Inferior parietal cortex (tissue), 1 donor: ENCODE results near the gene SMARCD3.

Experiments used
- DNase-seq: peaks from one replicate; pipeline ENCODE4 v3.0.0-alpha.2; 2016; ENCODE audit errors: extremely low spot score

SMARCD3 gene

GRCh38 chr7:151236406-151236805 lies 12.1 kb downstream of the SMARCD3 start:
- DNase-seq, result no peak

DNA sequence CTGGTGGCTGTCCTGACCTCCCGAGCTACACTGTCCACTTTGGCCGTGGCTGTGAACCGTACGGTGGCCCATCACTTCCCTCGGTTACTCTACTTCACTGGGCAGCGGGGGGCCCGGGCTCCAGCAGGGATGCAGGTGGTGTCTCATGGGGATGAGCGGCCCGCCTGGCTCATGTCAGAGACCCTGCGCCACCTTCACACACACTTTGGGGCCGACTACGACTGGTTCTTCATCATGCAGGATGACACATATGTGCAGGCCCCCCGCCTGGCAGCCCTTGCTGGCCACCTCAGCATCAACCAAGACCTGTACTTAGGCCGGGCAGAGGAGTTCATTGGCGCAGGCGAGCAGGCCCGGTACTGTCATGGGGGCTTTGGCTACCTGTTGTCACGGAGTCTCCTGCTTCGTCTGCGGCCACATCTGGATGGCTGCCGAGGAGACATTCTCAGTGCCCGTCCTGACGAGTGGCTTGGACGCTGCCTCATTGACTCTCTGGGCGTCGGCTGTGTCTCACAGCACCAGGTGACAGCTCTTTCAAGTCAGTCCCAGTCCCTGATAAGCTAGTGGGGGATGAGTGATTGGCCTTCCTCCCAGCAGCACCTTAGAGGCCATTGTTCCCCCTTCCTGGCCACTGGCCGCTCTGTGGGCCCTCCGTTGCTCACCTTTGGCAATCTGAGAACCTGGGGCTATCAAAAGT lies 13.3 kb downstream of the SMARCD3 start:
- DNase-seq, result no peak

GRCh38 chr7:151233804-151234203 lies 14.7 kb downstream of the SMARCD3 start:
- DNase-seq, result no peak

DNA sequence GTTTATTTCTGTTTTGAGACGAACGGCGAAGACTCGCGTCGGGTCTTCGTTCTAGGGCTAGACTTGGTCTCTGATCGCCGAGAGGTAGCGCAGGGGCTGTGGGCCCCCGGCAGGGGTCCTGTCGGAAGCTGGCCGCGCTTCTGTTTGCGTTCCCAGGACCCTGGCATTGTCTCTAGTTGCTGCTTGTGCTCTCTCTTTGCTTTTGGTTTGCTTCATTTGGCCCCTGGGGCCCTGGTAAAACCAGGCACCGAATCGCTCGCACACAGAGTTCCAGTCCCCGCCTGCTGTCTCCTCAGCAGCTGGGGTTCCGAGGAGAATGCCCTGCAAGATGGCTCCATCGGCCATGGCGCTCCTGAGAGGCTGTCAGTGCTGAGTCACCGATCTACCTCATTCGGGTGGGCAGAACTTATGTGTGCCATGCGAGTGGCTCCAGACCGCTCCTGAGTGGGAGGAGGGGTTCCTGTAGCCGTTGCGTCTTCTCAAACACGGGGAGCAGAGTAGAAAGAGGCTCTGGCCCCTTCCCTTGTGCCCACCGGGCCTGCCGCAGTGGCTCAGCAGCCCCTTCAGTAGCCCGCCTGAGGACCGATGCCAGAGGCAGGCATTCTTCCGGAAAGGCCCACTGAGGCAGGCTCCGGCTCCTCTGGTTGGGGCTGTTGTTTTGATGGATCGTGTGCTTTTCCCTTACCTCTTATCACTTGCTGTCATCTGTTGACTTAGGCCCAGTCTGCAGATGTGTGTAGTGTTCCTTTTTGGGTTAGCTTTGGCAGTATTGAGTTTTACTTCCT lies 15.4 kb downstream of the SMARCD3 start:
- peak; percentile 53 for DNase-seq

DNA sequence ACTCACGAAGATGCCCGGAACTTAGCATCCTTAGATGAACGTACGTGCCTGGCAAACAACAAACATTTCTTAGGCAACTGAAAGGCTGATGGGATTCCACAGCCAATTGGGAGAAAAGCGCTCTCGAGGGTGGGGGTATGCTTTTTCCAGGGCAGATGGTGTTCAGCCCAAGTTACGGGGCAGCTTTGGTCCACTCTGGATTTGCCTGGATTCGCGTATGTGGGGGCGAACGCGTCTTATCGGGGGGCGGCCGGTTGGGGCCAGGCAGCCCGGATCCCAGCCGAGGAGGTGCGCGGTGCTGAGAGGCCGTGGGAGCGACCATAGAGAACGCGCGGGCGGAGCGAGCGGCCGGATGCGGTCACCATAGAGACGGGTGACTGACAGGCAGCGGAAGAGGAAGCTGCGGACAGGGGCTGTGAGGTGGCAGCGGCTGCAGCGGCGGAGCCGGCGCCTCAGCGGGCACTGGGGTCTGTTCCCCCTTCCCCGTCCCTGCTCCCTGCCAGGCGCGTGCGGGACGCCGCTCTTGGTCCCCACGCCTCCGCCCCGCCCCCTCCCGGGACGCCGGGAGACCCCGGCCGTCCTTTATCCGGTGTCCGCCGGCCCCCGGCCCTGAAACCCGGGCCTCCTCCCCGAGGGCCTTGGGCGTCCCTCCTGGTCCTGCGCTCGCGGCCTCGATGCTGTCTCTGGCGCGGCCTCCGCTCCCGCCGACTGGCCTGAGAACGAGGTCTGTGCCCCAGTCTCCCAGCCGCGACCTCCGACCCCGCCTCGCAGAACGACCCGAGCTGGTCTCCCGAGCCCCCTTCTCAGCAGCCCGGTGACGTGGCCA lies 16.2 kb downstream of the SMARCD3 start, which contains the start of gene CHPF2:
Gene CHPF2, plus strand, starts transcription at position 393 of the 826 bp plus-strand sequence. CDS start 1,529 bp downstream, outside the sequence.
- peak; percentile 88 for DNase-seq

DNA sequence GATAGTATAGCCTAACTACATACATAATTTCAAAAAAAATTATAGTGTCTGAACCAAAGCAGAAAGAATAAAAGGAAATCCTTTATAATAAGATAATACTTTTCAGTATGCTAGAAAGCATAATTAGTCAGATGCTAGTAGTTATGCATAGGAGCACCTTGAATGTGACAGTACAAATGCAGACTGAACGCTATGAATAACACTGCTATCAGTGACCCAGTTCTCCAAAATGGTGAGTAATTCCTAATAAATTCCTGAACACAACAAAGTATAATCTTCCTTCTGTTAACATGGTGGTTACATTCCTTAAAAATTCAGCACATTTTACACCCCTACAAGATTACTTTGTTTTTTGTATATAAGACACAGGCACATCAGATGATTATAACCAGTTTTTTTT lies 17.4 kb downstream of the SMARCD3 start:
- DNase-seq, result no peak

- DNase-seq, result no peak
Observed at GRCh38 chr7:151229249-151229648, 19.2 kb downstream of the SMARCD3 start.

- no peak for DNase-seq
Observed at GRCh38 chr7:151228024-151228866, 20.2 kb downstream of the SMARCD3 start.

- DNase-seq, result peak; percentile 97
Observed at GRCh38 chr7:151226875-151227782, 21.4 kb downstream of the SMARCD3 start, which contains the start of gene ABCF2. Gene ABCF2 (minus strand): TSS chr7:151227205. CDS start chr7:151226458, 747 bp downstream.

DNA sequence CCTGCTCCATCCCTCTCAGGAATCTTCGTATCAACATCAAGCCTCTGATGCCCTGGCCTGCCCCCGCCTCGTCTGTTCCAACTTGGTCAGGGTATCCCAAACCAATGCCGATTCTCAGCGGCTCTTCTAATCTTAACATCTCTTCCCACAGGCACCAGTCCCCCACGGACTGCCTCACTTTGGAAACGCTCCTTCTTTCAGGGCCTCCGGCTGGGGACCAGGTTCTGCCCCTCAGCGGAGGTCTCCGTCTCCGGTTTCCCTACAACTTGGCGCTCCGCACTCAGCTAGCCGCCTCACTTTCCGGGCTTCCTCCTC lies 22.0 kb downstream of the SMARCD3 start:
- DNase-seq, result no peak

DNA sequence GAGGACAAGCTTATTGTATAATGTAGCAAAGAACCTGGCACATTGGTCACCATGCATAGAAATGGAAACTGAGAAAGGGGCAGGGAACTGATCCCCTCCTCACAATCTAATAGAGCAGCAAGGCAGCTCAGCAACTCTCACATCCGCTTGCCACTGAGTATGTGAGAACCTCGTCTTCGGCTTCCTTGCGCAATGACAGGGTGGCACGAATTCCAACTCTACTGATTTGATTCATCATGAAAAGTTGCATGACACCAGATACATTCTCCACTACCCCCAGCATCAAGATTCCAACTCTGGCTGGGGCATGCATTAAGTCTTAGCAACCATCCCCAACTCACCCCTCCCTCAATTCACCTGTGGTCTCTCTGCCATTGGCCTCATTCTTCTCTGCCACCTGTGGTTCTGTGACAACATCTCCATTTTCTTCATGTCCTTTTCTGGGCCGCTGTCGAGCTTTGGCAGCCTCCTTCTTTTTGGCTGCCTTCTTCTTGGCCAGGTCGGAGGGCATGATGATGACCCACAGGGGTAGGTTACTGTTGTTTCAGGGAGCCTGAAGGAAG lies 22.5 kb downstream of the SMARCD3 start:
- DNase-seq, result no peak

DNA sequence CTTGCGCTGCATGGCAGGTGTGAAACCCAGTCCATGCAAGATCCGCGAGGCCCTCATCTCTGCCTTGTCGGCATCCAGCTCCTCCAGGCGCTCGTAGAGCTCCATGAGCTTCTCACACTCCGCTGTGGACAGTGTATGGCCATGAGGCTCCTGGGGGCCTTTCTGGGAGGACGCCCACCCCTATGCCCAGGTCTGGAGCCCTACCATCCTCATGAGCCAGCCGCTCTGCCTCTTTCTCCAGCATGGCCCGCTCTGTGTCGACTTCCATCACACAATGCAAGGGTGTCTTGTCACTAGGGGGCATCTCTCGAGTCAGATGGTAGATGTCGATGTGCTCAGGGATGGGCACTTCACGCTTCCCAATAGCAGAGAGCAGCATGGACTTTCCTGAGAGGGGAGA lies 24.8 kb downstream of the SMARCD3 start:
- no peak for DNase-seq

DNA sequence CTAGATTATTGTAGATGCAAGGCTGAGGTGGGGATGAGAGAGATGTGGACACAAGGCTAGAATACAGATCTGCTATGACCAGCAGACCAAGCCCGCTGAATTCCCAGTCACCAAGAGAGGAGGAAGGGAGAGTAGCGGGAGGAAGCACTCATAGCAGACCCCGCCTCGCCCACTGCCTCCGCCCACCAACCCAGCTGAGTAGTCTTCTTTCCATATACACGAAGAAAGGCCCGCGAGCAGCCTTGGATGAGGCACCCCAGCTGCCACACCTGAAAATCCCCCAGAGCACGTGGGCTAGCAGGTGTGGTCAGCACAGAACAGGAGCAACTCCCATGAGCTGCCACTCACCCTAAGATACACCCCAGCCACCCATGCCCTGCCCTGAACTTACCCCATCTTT lies 30.3 kb downstream of the SMARCD3 start:
- no peak for DNase-seq

- no peak for DNase-seq
Observed at GRCh38 chr7:151215396-151215795, 33.1 kb downstream of the SMARCD3 start.

- DNase-seq, result no peak
Observed at GRCh38 chr7:151213826-151214225, 34.7 kb downstream of the SMARCD3 start.

DNA sequence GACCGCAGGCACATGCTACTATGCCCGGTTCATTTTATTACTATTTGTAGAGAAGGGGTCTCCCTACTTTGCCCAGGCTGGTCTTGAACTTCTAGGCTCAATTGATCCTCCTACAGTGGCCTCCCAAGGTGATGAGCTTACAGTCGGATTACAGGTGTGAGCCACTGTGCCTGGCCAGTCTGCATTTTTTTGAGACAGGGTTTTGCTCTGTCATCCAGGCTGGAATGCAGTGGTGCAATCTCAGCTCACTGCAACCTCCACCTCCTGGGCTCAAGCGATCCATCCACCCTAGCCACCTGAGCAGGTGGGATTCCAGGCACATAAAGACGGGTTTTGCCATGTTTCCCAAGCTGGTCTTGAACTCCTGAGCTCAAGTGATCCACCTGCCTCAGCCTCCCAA lies 35.9 kb downstream of the SMARCD3 start:
- DNase-seq, result no peak

DNA sequence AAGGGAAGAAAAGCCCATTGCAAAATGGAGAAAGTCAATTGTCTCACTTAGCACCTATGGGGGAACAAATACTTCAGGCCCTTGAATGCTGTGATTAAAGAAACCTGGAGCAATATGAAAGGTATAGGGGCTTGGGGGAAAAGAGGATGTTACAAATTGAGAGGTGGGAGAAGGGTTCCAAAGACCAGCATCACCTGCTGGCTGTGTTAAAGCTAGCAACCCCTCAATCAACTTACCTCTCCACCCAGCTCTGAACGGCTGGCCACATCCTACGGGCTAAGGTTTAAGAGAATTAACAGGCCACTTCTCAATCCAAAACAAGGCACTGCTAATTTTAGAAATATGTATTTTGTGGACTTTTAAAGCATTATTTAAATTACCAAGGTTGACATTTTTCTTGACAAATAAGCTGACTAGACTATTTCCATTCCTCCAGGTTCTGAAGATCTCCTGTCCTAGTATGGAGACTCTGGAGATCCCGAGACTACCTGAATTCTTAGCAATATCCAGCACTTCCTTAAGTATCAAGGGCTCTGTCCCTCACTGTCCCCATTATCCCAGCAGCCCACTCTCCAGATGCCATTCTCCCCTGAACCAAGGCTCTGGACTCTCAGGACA lies 37.2 kb downstream of the SMARCD3 start:
- DNase-seq, result no peak

DNA sequence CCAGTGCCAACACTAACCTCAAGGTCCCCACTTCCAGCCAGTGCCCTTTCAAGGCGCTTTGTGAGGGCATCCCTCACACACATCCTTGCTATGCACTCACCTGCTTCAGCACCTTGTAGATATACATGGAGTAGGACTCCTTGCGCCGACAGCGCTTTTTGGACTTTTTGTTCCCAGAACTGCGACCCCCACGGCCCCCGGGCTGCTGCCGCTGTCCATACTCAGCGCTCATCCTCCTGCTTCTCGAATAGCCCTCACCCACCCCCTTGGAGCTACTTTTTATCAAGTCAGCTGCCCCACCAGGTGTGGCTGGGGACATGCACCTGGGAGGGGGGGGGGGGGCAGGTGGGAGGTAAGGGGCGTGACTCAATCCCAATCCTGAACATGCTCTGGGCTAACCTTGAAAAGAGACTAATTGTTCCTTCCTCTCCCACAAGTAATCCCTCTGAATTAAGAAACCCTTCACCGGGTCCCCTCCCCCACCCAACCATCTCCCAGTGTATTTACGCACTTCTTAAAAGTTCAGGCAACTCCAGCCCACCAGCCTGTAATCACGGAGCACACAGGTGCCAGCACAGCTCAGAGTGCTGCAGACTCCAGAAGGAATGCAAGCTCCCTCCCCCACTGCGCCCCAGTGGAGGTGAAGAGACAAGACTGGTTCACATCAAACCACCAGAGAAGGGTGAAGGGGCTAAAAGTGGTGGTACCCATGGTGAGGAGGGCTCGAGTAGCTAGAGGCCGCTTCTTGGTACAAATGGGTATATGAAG lies 38.2 kb downstream of the SMARCD3 start, which contains the start of gene H2BK1:
Gene H2BK1, minus strand, starts transcription at position 402 of the 768 bp plus-strand sequence. Its CDS starts 170 bp downstream, at position 232.
- no peak for DNase-seq

GRCh38 chr7:151209588-151209987 lies 38.9 kb downstream of the SMARCD3 start:
- DNase-seq, result no peak
